Esophagus muscularis mucosa (tissue), 4 donors: ENCODE data around the gene SERINC2. TPM values are rescaled to one million over a fixed set of nuclear protein-coding genes. Genes with fewer than 3 reads are reported as not detected.
"Not testable (repeated sequence)": the region's sequence is repeated elsewhere in the genome, so short reads cannot be mapped to it uniquely, and the experiment has no call there.

Source experiments
- DNase-seq: peaks from one replicate; pipeline ENCODE4 v3.0.0-alpha.2; 2017; ENCODE audit errors: extremely low spot score
- H3K27ac ChIP-seq, 4 donors: fragments of 200-600 bp; sonication (generic); replicated peaks in 1 of 4; 1 replicate in 3 of 4; 2 replicates in 1 of 4; pipeline ENCODE4 v1.5.1; 2016 to 2019; ENCODE audit warnings: mild to moderate bottlenecking in 1 of 4
- H3K27me3 ChIP-seq, 4 donors: fragments of 200-600 bp; sonication (generic); one replicate each; pipeline versions ENCODE4 v1.5.1 to v1.6.0; 2016 to 2019
- H3K36me3 ChIP-seq, 4 donors: fragments of 200-600 bp; sonication (generic); one replicate each; pipeline ENCODE4 v1.5.1; 2016 to 2019
- H3K4me1 ChIP-seq, 4 donors: fragments of 200-600 bp; sonication (generic); one replicate each; pipeline ENCODE4 v1.5.1; 2016 to 2019
- H3K4me3 ChIP-seq, 4 donors: fragments of 200-600 bp; sonication (generic); 1 replicate in 2 of 4; 2 replicates in 2 of 4; pipeline ENCODE4 v1.5.1; 2016 to 2019; ENCODE audit warnings: mild to moderate bottlenecking in 4 of 4, moderate library complexity in 1 of 4
- H3K9me3 ChIP-seq, 4 donors: fragments of 200-600 bp; sonication (generic); 1 replicate in 3 of 4; 2 replicates in 1 of 4; pipeline ENCODE4 v1.5.1; 2016 to 2019
- CTCF ChIP-seq, 3 experiments: fragments of 200-600 bp in 2 of 3; fragments of 450-650 bp in 1 of 3; sonication (generic) in 2 of 3; IDR thresholded peaks; one replicate each; pipeline ENCODE4 v1.5.1; 2017 to 2019; ENCODE audit warnings: antibody characterized with exemption in 3 of 3, mild to moderate bottlenecking in 2 of 3, moderate library complexity in 1 of 3
- EP300 ChIP-seq: sonication (generic); formaldehyde crosslinking; IDR thresholded peaks from one replicate; pipeline ENCODE4 v1.6.1; 2017; ENCODE audit warnings: antibody characterized with exemption
- POLR2A ChIP-seq: fragments of 450-650 bp; IDR thresholded peaks from one replicate; pipeline ENCODE4 v1.6.1; 2017; ENCODE audit warnings: antibody characterized with exemption, moderate library complexity, mild to moderate bottlenecking, low read depth
- POLR2AphosphoS5 ChIP-seq, 2 donors: sonication (generic); formaldehyde crosslinking; IDR thresholded peaks; one replicate each; pipeline ENCODE4 v1.6.1; 2017; ENCODE audit warnings: antibody characterized with exemption in 2 of 2
- WGBS: methylation state at CpG from one replicate; pipeline ENCODE4 v1.1.5; 2018; 5-methylcytosine and 5-hydroxymethylcytosine counted together
- intact Hi-C: fragments of 100-400 bp; cut with DNase I; formaldehyde crosslinking; loops from one replicate; pipeline ENCODE4 v1.15.1; 2023
- total RNA-seq, 4 donors: library from RNA; depleted of rRNA; stranded (reverse); fragments of >200 nt; gene quantifications; one replicate each; pipeline versions ENCODE4 v1.1.0 to v1.2.1, GENCODE V29; 2016

SERINC2 gene
- total RNA-seq, 4 donors from 2014 or later: 1.7 to 4.0 (median 2.8) TPM

- H3K4me1 ChIP-seq: no peaks in the 10 kb centered on the region
- no peak overlapping the region for H3K4me3 ChIP-seq
- H3K9me3 ChIP-seq: no peaks in the 10 kb centered on the region
- no peaks in the 10 kb centered on the region for H3K36me3 ChIP-seq
- intact Hi-C loops: loop anchor here (10.0 kb wide), 1 partner anchor 115 kb away; no protein-coding TSS in a partner anchor
- TF ChIP-seq EP300 (no peak), POLR2A (no peak), POLR2AphosphoS5 (IDR thresholded peaks at IDR 0.05) (no peak), CTCF (IDR thresholded peaks at IDR 0.05) (no peak)
- no peak overlapping the region for H3K27ac ChIP-seq
- no peaks in the 10 kb centered on the region for H3K27me3 ChIP-seq
- DNase-seq: no peak
- 94% methylated on average over 6 of the region's 6 CpGs for WGBS
These were observed 16.6 kb downstream of the SERINC2 start for GRCh38 chr1:31429583-31429982.

DNA sequence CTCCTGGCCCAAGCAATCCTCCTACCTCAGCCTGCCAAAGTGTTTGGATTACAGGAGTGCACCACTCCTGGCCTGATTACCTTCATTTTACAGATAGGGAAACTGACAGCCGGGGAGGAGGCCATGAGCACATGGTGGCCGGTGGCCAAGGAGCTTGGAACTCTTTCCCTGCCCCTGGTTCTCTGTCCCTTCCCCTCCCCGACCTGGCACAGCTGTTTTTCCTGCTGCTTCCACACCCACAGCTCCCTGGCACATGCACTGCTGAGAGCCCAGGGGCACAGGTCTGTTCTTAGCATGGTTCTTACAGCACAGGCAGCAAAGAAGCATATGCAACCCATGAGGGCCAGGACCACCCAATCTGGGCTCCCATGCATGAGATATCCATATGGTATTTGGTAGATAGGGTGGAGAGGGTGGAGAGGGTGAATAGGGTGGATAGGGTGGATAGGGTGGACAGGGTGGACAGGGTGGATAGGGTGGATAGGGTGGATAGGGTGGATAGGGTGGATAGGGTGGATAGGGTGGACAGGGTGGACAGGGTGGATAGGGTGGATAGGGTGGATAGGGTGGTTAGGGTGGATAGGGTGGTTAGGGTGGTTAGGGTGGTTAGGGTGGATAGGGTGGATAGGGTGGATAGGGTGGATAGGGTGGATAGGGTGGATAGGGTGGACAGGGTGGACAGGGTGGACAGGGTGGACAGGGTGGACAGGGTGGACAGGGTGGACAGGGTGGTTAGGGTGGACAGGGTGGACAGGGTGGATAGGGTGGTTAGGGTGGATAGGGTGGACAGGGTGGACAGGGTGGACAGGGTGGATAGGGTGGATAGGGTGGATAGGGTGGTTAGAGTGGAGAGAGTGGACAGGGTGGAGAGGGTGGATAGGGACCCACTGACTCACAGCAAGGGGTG, 18.6 kb downstream of the SERINC2 start:
- intact Hi-C loops, DNase-seq, H3K4me3 ChIP-seq, H3K36me3 ChIP-seq, H3K4me1 ChIP-seq, H3K9me3 ChIP-seq, H3K27ac ChIP-seq, H3K27me3 ChIP-seq: not testable (repeated sequence)
- WGBS: 83% methylated on average over 3 of the region's 3 CpGs

GRCh38 chr1:31432592-31433395, 19.8 kb downstream of the SERINC2 start:
- H3K27ac ChIP-seq: no peak overlapping the region
- H3K36me3 ChIP-seq: no peaks in the 10 kb centered on the region
- DNase-seq: no peak
- H3K9me3 ChIP-seq: no peaks in the 10 kb centered on the region
- H3K4me1 ChIP-seq: no peaks in the 10 kb centered on the region
- H3K27me3 ChIP-seq: peaks cover 0 to 8% (median 0%) of the 10 kb centered on the region in 4 donors
- WGBS: 77% methylated on average over 8 of the region's 20 CpGs
- TF ChIP-seq EP300 (no peak), POLR2AphosphoS5 (IDR thresholded peaks at IDR 0.05) (no peak), POLR2A (no peak), CTCF (IDR thresholded peaks at IDR 0.05) (no peak)
- no peak overlapping the region for H3K4me3 ChIP-seq
- intact Hi-C loops: no loop called here

DNA sequence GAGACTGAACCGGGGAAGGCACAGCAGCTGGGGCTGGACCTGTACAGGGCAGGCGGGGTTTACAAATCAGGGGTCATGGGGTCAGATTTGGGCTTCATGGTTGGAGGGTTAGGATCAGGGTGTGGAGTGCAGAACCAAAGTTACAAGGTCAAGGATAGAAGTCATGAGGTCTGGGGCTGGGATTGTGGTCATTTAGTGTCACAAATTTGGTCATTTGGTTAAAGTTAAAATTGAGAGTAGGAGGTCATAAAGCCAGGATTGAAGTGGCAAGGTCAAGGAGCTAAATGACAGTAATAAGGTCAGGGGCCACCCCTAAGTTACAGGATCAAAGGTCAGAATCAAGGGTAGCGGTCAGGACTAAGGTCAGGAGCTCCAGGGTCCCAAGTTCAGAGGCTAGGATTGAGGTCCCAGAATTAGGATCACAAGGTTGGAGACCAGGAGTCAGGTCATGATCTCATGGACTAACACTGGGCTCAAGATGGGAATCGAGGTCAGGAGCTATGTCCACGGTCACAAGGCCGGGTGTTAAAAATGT, 20.4 kb downstream of the SERINC2 start:
- Histone ChIP-seq H3K4me1 (no peaks in the 10 kb centered on the region), H3K9me3 (no peaks in the 10 kb centered on the region), H3K27ac (no peak overlapping the region), H3K36me3 (no peaks in the 10 kb centered on the region), H3K4me3 (no peak overlapping the region), H3K27me3 (peaks cover 0 to 8% (median 0%) of the 10 kb centered on the region in 4 donors)
- no peak for DNase-seq
- TF ChIP-seq POLR2AphosphoS5 (IDR thresholded peaks at IDR 0.05) (no peak), CTCF (IDR thresholded peaks at IDR 0.05) (no peak), EP300 (no peak), POLR2A (no peak)
- intact Hi-C loops: no loop called here
- WGBS: 90% methylated on average over 6 of the region's 6 CpGs
